ENCODE measurements around the gene UNC5CL.

UNC5CL gene

GRCh38 chr6:41073203-41073967 lies 34.4 kb upstream of the UNC5CL start:
- Histone ChIP-seq H3K27me3 (ENCODE audit: control insufficient read depth, insufficient read depth, low read length) (no peaks in the 10 kb centered on the region), H3K4me1 (ENCODE audit: control insufficient read depth, insufficient read depth, low read length) (peaks cover 15% of the 10 kb centered on the region), H3K9me3 (ENCODE audit: control insufficient read depth, low read length) (no peaks in the 10 kb centered on the region), H3K9ac (ENCODE audit: low read length) (peak overlapping the region; percentile 91), H3K4me3 (ENCODE audit: low read length) (peak overlapping the region; percentile 57), H3K36me3 (ENCODE audit: control insufficient read depth, insufficient read depth, low read length) (no peaks in the 10 kb centered on the region)

GRCh38 chr6:41072836-41073202 lies 33.8 kb upstream of the UNC5CL start, which contains the start of gene NFYA:
Gene NFYA, plus strand, starts transcription at chr6:41072974. Its CDS starts 6,116 bp downstream, at chr6:41079090.
- H3K4me1 ChIP-seq (ENCODE audit: control insufficient read depth, insufficient read depth, low read length) = peaks cover 15% of the 10 kb centered on the region
- H3K9ac ChIP-seq (ENCODE audit: low read length) = peak within 1 kb of the TSS; percentile 95
- no peaks in the 10 kb centered on the region for H3K27me3 ChIP-seq (ENCODE audit: control insufficient read depth, insufficient read depth, low read length)

GRCh38 chr6:41071923-41072835 lies 33.2 kb upstream of the UNC5CL start, which contains the start of gene OARD1:
Gene OARD1, minus strand, starts transcription at chr6:41072356. Its CDS starts 722 bp downstream, at chr6:41071634.
- Histone ChIP-seq H3K27me3 (ENCODE audit: control insufficient read depth, insufficient read depth, low read length) (no peaks in the 10 kb centered on the region), H3K9ac (ENCODE audit: low read length) (peak within 1 kb of the TSS; percentile 95), H3K36me3 (ENCODE audit: control insufficient read depth, insufficient read depth, low read length) (no peaks in the 10 kb centered on the region), H3K4me1 (ENCODE audit: control insufficient read depth, insufficient read depth, low read length) (peaks cover 15% of the 10 kb centered on the region), H3K9me3 (ENCODE audit: control insufficient read depth, low read length) (no peaks in the 10 kb centered on the region), H3K4me3 (ENCODE audit: low read length) (peak within 1 kb of the TSS; percentile 57)

More at GRCh38 chr6:41072836-41073202, 33.8 kb upstream of the UNC5CL start, which contains the start of gene NFYA:
- Histone ChIP-seq H3K4me3 (ENCODE audit: low read length) (peak within 1 kb of the TSS; percentile 57), H3K36me3 (ENCODE audit: control insufficient read depth, insufficient read depth, low read length) (no peaks in the 10 kb centered on the region), H3K9me3 (ENCODE audit: control insufficient read depth, low read length) (no peaks in the 10 kb centered on the region)

- Histone ChIP-seq H3K27me3 (ENCODE audit: control insufficient read depth, insufficient read depth, low read length) (no peaks in the 10 kb centered on the region), H3K9ac (ENCODE audit: low read length) (peak overlapping the region; percentile 95), H3K9me3 (ENCODE audit: control insufficient read depth, low read length) (no peaks in the 10 kb centered on the region), H3K36me3 (ENCODE audit: control insufficient read depth, insufficient read depth, low read length) (no peaks in the 10 kb centered on the region), H3K4me3 (ENCODE audit: low read length) (peak overlapping the region; percentile 28), H3K4me1 (ENCODE audit: control insufficient read depth, insufficient read depth, low read length) (peaks cover 21% of the 10 kb centered on the region)
Measured at GRCh38 chr6:41071501-41071922, 32.5 kb upstream of the UNC5CL start.

- H3K4me3 ChIP-seq (ENCODE audit: low read length) = no peak overlapping the region
- H3K36me3 ChIP-seq (ENCODE audit: control insufficient read depth, insufficient read depth, low read length) = no peaks in the 10 kb centered on the region
- H3K4me1 ChIP-seq (ENCODE audit: control insufficient read depth, insufficient read depth, low read length) = peaks cover 52% of the 10 kb centered on the region
- no peak overlapping the region for H3K9ac ChIP-seq (ENCODE audit: low read length)
- H3K9me3 ChIP-seq (ENCODE audit: control insufficient read depth, low read length) = no peaks in the 10 kb centered on the region
- no peaks in the 10 kb centered on the region for H3K27me3 ChIP-seq (ENCODE audit: control insufficient read depth, insufficient read depth, low read length)
Measured at GRCh38 chr6:41066867-41067304, 27.9 kb upstream of the UNC5CL start.

GRCh38 chr6:41065550-41066026 lies 26.6 kb upstream of the UNC5CL start:
- no peak overlapping the region for H3K9ac ChIP-seq (ENCODE audit: low read length)
- H3K27me3 ChIP-seq (ENCODE audit: control insufficient read depth, insufficient read depth, low read length) = no peaks in the 10 kb centered on the region
- H3K9me3 ChIP-seq (ENCODE audit: control insufficient read depth, low read length) = no peaks in the 10 kb centered on the region
- no peak overlapping the region for H3K4me3 ChIP-seq (ENCODE audit: low read length)
- H3K36me3 ChIP-seq (ENCODE audit: control insufficient read depth, insufficient read depth, low read length) = no peaks in the 10 kb centered on the region
- peaks cover 63% of the 10 kb centered on the region for H3K4me1 ChIP-seq (ENCODE audit: control insufficient read depth, insufficient read depth, low read length)

- H3K27me3 ChIP-seq (ENCODE audit: control insufficient read depth, insufficient read depth, low read length) = no peaks in the 10 kb centered on the region
- no peak overlapping the region for H3K9ac ChIP-seq (ENCODE audit: low read length)
- no peak overlapping the region for H3K4me3 ChIP-seq (ENCODE audit: low read length)
- no peaks in the 10 kb centered on the region for H3K9me3 ChIP-seq (ENCODE audit: control insufficient read depth, low read length)
- peaks cover 58% of the 10 kb centered on the region for H3K4me1 ChIP-seq (ENCODE audit: control insufficient read depth, insufficient read depth, low read length)
- H3K36me3 ChIP-seq (ENCODE audit: control insufficient read depth, insufficient read depth, low read length) = no peaks in the 10 kb centered on the region
Measured at GRCh38 chr6:41064841-41065240, 25.8 kb upstream of the UNC5CL start.

- Histone ChIP-seq H3K36me3 (ENCODE audit: control insufficient read depth, insufficient read depth, low read length) (no peaks in the 10 kb centered on the region), H3K4me1 (ENCODE audit: control insufficient read depth, insufficient read depth, low read length) (peaks cover 59% of the 10 kb centered on the region)
Measured at GRCh38 chr6:41063884-41064285, 24.9 kb upstream of the UNC5CL start.

GRCh38 chr6:41062056-41062455 lies 23.0 kb upstream of the UNC5CL start:
- Histone ChIP-seq H3K4me3 (ENCODE audit: low read length) (no peak overlapping the region), H3K36me3 (ENCODE audit: control insufficient read depth, insufficient read depth, low read length) (no peaks in the 10 kb centered on the region), H3K9ac (ENCODE audit: low read length) (no peak overlapping the region), H3K9me3 (ENCODE audit: control insufficient read depth, low read length) (no peaks in the 10 kb centered on the region), H3K4me1 (ENCODE audit: control insufficient read depth, insufficient read depth, low read length) (peaks cover 77% of the 10 kb centered on the region), H3K27me3 (ENCODE audit: control insufficient read depth, insufficient read depth, low read length) (no peaks in the 10 kb centered on the region)

More at GRCh38 chr6:41063884-41064285, 24.9 kb upstream of the UNC5CL start:
- Histone ChIP-seq H3K9ac (ENCODE audit: low read length) (peak overlapping the region; percentile 23), H3K4me3 (ENCODE audit: low read length) (no peak overlapping the region), H3K9me3 (ENCODE audit: control insufficient read depth, low read length) (no peaks in the 10 kb centered on the region), H3K27me3 (ENCODE audit: control insufficient read depth, insufficient read depth, low read length) (no peaks in the 10 kb centered on the region)

- H3K27me3 ChIP-seq (ENCODE audit: control insufficient read depth, insufficient read depth, low read length) = no peaks in the 10 kb centered on the region
- H3K4me3 ChIP-seq (ENCODE audit: low read length) = no peak overlapping the region
- peaks cover 76% of the 10 kb centered on the region for H3K4me1 ChIP-seq (ENCODE audit: control insufficient read depth, insufficient read depth, low read length)
- no peaks in the 10 kb centered on the region for H3K9me3 ChIP-seq (ENCODE audit: control insufficient read depth, low read length)
- H3K36me3 ChIP-seq (ENCODE audit: control insufficient read depth, insufficient read depth, low read length) = no peaks in the 10 kb centered on the region
- H3K9ac ChIP-seq (ENCODE audit: low read length) = no peak overlapping the region
Measured at GRCh38 chr6:41061196-41061726, 22.2 kb upstream of the UNC5CL start.

GRCh38 chr6:41059556-41059955 lies 20.5 kb upstream of the UNC5CL start:
- H3K27me3 ChIP-seq (ENCODE audit: control insufficient read depth, insufficient read depth, low read length) = no peaks in the 10 kb centered on the region
- peaks cover 67% of the 10 kb centered on the region for H3K4me1 ChIP-seq (ENCODE audit: control insufficient read depth, insufficient read depth, low read length)
- H3K9ac ChIP-seq (ENCODE audit: low read length) = no peak overlapping the region
- no peak overlapping the region for H3K4me3 ChIP-seq (ENCODE audit: low read length)
- no peaks in the 10 kb centered on the region for H3K9me3 ChIP-seq (ENCODE audit: control insufficient read depth, low read length)
- no peaks in the 10 kb centered on the region for H3K36me3 ChIP-seq (ENCODE audit: control insufficient read depth, insufficient read depth, low read length)
